ENCODE results near the gene AGPAT4.

GRCh38 chr6:161152907-161153662 is 120.8 kb downstream of the AGPAT4 start:
- TF ChIP-seq MAFK (IDR thresholded peaks at IDR 0.05; ENCODE audit: low read depth, low read length) (no peak), CTCF (conservative IDR thresholded peaks at IDR 0.05; ENCODE audit: low read depth, low read length) (peak; percentile 39)
